ENCODE results near the gene SBNO2. TPM values are rescaled to one million over a fixed set of nuclear protein-coding genes. Genes with fewer than 3 reads are reported as not detected.
A peak's percentile ranks its signal among the peaks of the same experiment; 100 is the strongest.

SBNO2 gene
- total and polyA plus RNA-seq, 2 of the 4 experiments (the other 2 are of a cell fraction) = 13.4 to 40.5 TPM

- TF ChIP-seq ELK1 (IDR thresholded peaks at IDR 0.05; ENCODE audit: borderline replicate concordance, low read depth, low read length) = no peak
Measured at GRCh38 chr19:1102407-1103131, 71.5 kb downstream of the SBNO2 start (continued).

- no peak overlapping the region for H3K4me3 ChIP-seq (ENCODE audit: insufficient read depth, low read depth, low read length)
- H4K8ac ChIP-seq (ENCODE audit: low read depth in 2 of 2, low read length in 2 of 2) = peak overlapping the region in 1 of 2 experiments; percentile 83; a peak in 2 of 4 replicates
- peak overlapping the region; percentile 96 for H2BK5ac ChIP-seq (ENCODE audit: low read depth, low read length, poor library complexity, severe bottlenecking)
- peak overlapping the region; percentile 27; the same call in 1 of the 2 replicates for H3K56ac ChIP-seq (ENCODE audit: extremely low read depth, insufficient read depth, low read length)
- H3K23ac ChIP-seq (ENCODE audit: low read depth, low read length) = peak overlapping the region; percentile 70; the same call in 1 of the 2 replicates
- in situ Hi-C loops (cut with MboI; ENCODE audit: low sequenced_read_pairs) = no loop called here
- H2BK15ac ChIP-seq (ENCODE audit: low read depth, low read length) = peak overlapping the region; percentile 61; the same call in 1 of the 3 replicates
- WGBS, 2 experiments (ENCODE audit: extremely low coverage in 2 of 2, insufficient read length in 1 of 2) = 28% methylated on average over 4 of the region's 9 CpGs; no CpG with 5 or more reads in 1 of the 2 experiments
- H3K4me2 ChIP-seq (ENCODE audit: low read depth, low read length) = no peak overlapping the region
- peak overlapping the region; percentile 79 for H2AK5ac ChIP-seq (ENCODE audit: low read depth, low read length)
- H3K18ac ChIP-seq (ENCODE audit: low read depth, low read length) = peak overlapping the region; percentile 25; the same call in 1 of the 2 replicates
- ATAC-seq (ENCODE audit: low read depth) (no peak), DNase-seq (no peak)
- dilution Hi-C loops (cut with HindIII; ENCODE audit: low sequenced_read_pairs, unreplicated experiment) = no loop called here
- intact Hi-C loops (cut with micrococcal nuclease) = loop anchor here (5.0 kb wide), 1 partner anchor 74 kb away; the partner anchor contains the start of gene CNN2
- peak overlapping the region; percentile 82 for H2AFZ ChIP-seq (replicated peaks; ENCODE audit: low read length, poor library complexity)
- ChIA-PET POLR2A (ENCODE audit: unreplicated experiment) (interaction anchor here (0.5 to 1.0 kb wide), 2 partner anchors 166 to 167 kb away, joined by 6 to 10 read pairs; no protein-coding TSS in a partner anchor), CTCF (no interaction called here)
- peaks cover 11% of the 10 kb centered on the region; the same call in 1 of the 2 replicates for H3K36me3 ChIP-seq (ENCODE audit: control insufficient read depth, insufficient read depth, low read length)
- H3K9ac ChIP-seq (ENCODE audit: low read depth, low read length) = no peak overlapping the region; the same call in 1 of the 2 replicates
- H3K4ac ChIP-seq (ENCODE audit: low read depth, low read length) = peak overlapping the region; percentile 94
- H3K79me1 ChIP-seq (ENCODE audit: low read depth in 1 of 2, low read length in 2 of 2) = peaks cover 0 to 23% of the 10 kb centered on the region in 2 experiments; a peak in 2 of 4 replicates
- peak overlapping the region; percentile 94 for H2BK120ac ChIP-seq (ENCODE audit: low read depth, low read length)
- peak overlapping the region; percentile 69 for H3K14ac ChIP-seq (replicated peaks; ENCODE audit: low read depth, low read length)
- peak overlapping the region; percentile 52 for H2AK9ac ChIP-seq (replicated peaks; ENCODE audit: low read depth, low read length, poor library complexity)
- H4K20me1 ChIP-seq (ENCODE audit: insufficient read depth, low read length) = peaks cover 35% of the 10 kb centered on the region
- H3K9me1 ChIP-seq (ENCODE audit: insufficient read depth, low read length) = peaks cover 10% of the 10 kb centered on the region
- H2BK20ac ChIP-seq (ENCODE audit: low read depth, low read length) = peak overlapping the region; percentile 95
- H4K91ac ChIP-seq (ENCODE audit: insufficient read depth, low read depth, low read length) = peak overlapping the region; percentile 88
- H4K5ac ChIP-seq (ENCODE audit: low read depth, low read length) = peak overlapping the region; percentile 3
- peak overlapping the region; percentile 85 for H3K27ac ChIP-seq (ENCODE audit: insufficient read depth, low read length)
- H3K4me1 ChIP-seq (ENCODE audit: control insufficient read depth, insufficient read depth, low read length) = peaks cover 17% of the 10 kb centered on the region
- H3K27me3 ChIP-seq (ENCODE audit: control insufficient read depth, insufficient read depth, low read length) = no peaks in the 10 kb centered on the region
- BruUV-seq (replicated peaks) = no TSS peak
- H3K9me3 ChIP-seq (ENCODE audit: control insufficient read depth, insufficient read depth, low read length) = peaks cover 3% of the 10 kb centered on the region
- TF ChIP-seq CEBPB (IDR thresholded peaks at IDR 0.05; ENCODE audit: low read depth, low read length) (peak; percentile 0; the same call in 1 of the 2 replicates), FOS (IDR thresholded peaks at IDR 0.05; ENCODE audit: low read depth, low read length) (no peak)
Measured at GRCh38 chr19:1101337-1101698, 72.8 kb downstream of the SBNO2 start.

Measured in IMR-90 (cell line).